Astrocyte of the cerebellum (primary cell): ENCODE data around the gene MTRF1.
"Not testable (repeated sequence)": the region's sequence is repeated elsewhere in the genome, so short reads cannot be mapped to it uniquely, and the experiment has no call there.

Source experiments
- DNase-seq: peaks from one replicate; pipeline ENCODE4 v3.0.0-alpha.2; 2011; ENCODE audit warnings: low read depth
- H3K4me3 ChIP-seq: 2 replicates; pipeline ENCODE4 v1.5.1; 2011; ENCODE audit warnings: mild to moderate bottlenecking, low read depth, low read length, moderate library complexity
- in situ Hi-C: cut with HindIII; loops from 2 replicates; pipeline ENCODE4 v1.10.0; 2017; ENCODE audit warnings: low sequenced_read_pairs
- TF ChIP-seq, protein P1 (sequence below): IDR thresholded peaks from 2 replicates; pipeline ENCODE4 v1.5.1; 2012; ENCODE audit warnings: low read length, low read depth, moderate library complexity, mild to moderate bottlenecking; ENCODE audit errors: missing control alignments

The MTRF1 gene

DNA sequence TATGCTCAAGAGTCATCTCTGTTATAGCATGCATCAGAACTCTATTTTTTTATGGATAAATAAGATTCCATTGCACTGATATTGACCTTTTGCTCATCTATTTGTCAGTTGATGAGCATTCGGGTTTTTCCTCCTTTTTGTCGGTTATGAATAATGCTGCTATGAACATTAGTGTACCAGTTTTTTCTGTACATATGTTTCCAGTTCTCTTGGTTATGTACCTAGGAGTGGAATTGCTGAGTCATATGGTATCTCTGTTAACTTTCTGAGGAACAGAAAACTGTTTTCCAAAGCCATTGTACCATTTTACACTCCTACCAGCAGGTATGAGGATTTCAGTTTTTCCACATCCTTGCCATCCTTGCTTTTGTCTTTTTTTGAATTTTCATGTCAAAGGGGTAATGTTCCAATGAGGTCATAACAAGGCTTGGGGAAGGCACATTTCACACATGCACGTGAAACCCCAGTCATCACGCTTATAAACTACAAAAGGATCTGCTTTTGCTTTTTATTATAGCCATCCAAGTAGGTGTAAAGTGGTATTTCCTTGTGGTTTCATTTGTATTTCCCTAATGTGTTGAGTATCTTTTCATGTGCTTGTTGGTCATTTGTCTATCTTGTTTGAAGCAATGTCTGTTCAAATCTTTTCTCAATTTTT, 83.7 kb downstream of the MTRF1 start:
- no peak for DNase-seq
- no peak overlapping the region for H3K4me3 ChIP-seq
- in situ Hi-C loops = no loop called here
- TF ChIP-seq, protein P1, sequence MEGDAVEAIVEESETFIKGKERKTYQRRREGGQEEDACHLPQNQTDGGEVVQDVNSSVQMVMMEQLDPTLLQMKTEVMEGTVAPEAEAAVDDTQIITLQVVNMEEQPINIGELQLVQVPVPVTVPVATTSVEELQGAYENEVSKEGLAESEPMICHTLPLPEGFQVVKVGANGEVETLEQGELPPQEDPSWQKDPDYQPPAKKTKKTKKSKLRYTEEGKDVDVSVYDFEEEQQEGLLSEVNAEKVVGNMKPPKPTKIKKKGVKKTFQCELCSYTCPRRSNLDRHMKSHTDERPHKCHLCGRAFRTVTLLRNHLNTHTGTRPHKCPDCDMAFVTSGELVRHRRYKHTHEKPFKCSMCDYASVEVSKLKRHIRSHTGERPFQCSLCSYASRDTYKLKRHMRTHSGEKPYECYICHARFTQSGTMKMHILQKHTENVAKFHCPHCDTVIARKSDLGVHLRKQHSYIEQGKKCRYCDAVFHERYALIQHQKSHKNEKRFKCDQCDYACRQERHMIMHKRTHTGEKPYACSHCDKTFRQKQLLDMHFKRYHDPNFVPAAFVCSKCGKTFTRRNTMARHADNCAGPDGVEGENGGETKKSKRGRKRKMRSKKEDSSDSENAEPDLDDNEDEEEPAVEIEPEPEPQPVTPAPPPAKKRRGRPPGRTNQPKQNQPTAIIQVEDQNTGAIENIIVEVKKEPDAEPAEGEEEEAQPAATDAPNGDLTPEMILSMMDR = no peak

DNA sequence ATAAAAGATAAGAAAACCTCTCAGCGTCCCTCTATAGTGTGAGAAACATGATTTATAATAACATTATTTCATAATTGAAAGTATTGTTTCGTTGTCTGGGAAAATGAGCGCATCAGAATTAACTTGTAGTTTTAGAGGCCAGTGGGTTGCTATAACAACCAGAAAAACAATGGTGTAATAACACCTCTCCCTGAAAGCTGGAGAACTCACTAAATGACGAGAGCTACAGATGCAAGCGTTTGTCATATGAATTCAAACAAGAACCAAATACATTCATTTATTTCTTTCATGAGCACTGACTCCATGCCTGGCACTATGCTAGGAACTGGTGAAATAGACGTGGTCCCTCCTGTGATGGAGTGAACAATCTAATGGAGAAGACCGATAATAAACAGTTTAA, 85.3 kb downstream of the MTRF1 start:
- in situ Hi-C loops = no loop called here
- TF ChIP-seq, protein P1 = no peak
- H3K4me3 ChIP-seq = no peak overlapping the region
- DNase-seq = no peak

DNA sequence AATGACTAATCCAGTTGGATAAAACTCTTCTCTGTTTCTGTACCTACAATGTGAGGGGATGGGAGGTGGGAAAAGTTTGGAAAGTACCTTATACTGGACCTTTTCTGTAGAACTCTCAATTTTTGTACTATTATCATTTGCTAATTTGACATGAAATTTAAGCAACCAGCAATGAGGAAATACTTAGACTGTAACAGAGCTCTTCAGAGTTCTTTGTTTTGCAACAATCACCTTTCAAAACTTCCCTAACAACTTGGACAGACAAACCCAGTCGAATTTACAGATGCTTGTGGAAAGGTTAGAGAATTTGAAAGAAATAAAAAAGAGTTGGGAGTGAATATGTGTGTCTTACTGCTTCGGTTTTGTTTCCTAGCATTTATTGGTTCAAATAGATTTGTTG, 85.8 kb downstream of the MTRF1 start:
- no peak overlapping the region for H3K4me3 ChIP-seq
- TF ChIP-seq, protein P1 = no peak
- in situ Hi-C loops = no loop called here
- no peak for DNase-seq

DNA sequence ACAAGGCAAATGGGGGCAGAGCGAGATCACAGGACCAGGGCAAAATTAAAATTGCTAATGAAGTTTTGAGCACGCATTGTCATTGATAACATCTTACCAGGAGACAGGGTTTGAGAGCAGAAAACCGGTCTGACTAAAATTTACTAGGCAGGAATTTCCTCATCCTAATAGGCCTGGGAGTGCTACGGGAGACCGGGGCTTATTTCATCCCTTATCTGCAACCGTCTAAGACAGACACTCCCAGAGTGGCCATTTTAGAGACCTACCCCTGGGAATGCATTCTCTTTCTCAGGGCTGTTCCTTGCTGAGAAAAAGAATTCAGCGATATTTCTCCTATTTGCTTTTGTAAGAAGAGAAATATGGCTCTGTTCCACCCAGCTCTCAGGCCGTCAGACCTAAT, 87.8 kb downstream of the MTRF1 start:
- in situ Hi-C loops, H3K4me3 ChIP-seq: not testable (repeated sequence)

More for the DNA sequence above, 87.8 kb downstream of the MTRF1 start:
- not testable (repeated sequence) for DNase-seq
